Measurements from ENCODE around the gene NMBR. TPM values are rescaled to one million over a fixed set of nuclear protein-coding genes. Genes with fewer than 3 reads are reported as not detected.
A peak's percentile ranks its signal among the peaks of the same experiment; 100 is the strongest.
"Not testable (repeated sequence)": the region's sequence is repeated elsewhere in the genome, so short reads cannot be mapped to it uniquely, and the experiment has no call there.

Gene NMBR
- total and polyA plus RNA-seq, 9 donors, result 0.09 to 0.36 (median 0.15) TPM; not detected in 4

DNA sequence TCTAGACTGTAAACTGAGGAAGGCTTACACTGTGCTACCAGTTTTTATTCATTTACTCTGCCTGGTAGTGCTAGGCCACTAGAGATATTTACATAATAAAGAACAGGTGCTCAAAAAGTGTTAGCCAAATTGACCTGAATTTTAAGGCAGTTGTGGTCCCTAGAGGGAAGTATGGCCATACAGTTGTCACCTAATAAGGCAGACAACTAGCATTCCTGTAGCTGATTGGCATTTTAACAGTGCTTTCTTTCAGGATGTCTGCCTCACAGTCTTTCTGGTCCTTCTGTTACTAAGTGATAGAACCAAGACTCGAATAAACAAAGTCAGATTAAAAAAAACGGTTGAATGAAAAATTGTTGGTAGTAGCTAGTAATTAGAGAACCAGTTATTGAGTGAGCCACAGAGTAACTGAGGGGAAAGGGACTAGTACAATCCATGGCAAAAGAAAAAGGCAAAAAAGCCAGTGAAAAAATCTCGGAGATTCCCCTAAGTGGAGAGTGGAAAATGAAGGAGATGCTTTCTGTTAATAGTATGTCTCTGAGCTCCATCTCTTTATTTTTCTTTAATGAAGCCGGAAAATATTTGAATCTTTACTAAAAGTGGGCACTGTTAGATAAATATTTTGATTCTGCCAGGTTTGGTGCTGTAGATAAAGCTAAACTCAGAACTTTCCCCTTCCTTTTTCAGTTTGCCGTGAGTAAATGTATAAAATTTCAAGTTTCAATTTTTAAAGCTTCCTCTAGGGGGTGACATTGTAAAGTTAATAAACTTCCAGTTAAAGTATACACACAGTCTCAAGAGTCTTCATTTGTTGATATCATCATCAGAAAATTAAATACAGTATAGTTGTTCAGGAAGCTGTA is 9.2 kb upstream of the NMBR start:
- 60% methylated on average over 1 of the region's 5 CpGs for WGBS (ENCODE audit: insufficient coverage)
- Histone ChIP-seq H3K9me3 (replicated peaks; ENCODE audit: control insufficient read depth, low read depth, low read length) (no peaks in the 10 kb centered on the region), H3K4me1 (ENCODE audit: control insufficient read depth, insufficient read depth, low read length) (no peaks in the 10 kb centered on the region), H3K27ac (ENCODE audit: low read length) (no peak overlapping the region), H3K36me3 (ENCODE audit: control insufficient read depth, insufficient read depth, low read length) (no peaks in the 10 kb centered on the region), H3K4me3 (ENCODE audit: low read length) (no peak overlapping the region), H3K27me3 (ENCODE audit: control insufficient read depth, insufficient read depth, low read length) (no peaks in the 10 kb centered on the region)
- DNase-seq, result peak; percentile 60

DNA sequence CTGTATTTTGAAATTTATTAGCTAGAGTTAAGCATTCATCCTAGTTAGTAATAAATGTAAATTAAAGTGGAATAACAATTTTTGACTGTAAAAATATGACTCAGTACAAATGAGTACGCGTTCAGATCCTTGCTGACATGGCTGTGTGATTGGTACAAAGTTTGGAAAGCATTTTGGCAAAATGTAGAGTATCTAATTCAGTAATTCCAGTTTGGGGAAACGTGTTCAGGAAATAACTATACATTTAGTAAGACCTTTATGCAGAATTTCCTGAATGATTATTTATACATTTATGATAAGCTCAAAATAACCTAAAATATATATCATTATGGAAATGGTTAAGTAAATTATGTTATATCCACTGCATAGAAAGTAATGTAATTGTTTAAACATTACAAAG is 8.2 kb upstream of the NMBR start:
- no peak overlapping the region for H3K4me3 ChIP-seq (ENCODE audit: low read length)
- DNase-seq, result no peak
- no peaks in the 10 kb centered on the region for H3K4me1 ChIP-seq (ENCODE audit: control insufficient read depth, insufficient read depth, low read length)
- H3K36me3 ChIP-seq (ENCODE audit: control insufficient read depth, insufficient read depth, low read length), result peaks cover 3% of the 10 kb centered on the region
- WGBS (ENCODE audit: insufficient coverage), result no CpG with 5 or more reads among the region's 3 CpGs
- no peak overlapping the region for H3K27ac ChIP-seq (ENCODE audit: low read length)
- H3K9me3 ChIP-seq (replicated peaks; ENCODE audit: control insufficient read depth, low read depth, low read length), result no peaks in the 10 kb centered on the region
- H3K27me3 ChIP-seq (ENCODE audit: control insufficient read depth, insufficient read depth, low read length), result no peaks in the 10 kb centered on the region

DNA sequence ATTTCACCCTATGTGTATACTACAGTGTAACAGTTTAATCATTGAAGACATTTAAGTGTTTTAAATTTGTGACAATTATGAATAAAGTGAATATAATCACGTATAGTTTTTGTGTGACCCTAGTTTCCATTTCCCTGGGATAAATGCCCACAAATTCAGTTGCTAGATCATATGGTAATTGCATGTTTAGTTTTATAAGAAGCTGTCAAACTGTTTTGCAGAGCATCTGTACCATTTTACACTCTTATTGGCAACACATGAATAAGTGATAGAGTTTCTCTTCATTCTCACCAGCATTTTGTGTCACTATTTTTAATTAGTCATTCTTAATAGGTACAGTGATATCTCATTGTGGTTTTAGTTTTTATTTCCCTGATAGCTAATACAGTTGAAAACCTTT is 7.4 kb upstream of the NMBR start:
- H3K4me3 ChIP-seq (ENCODE audit: low read length), result no peak overlapping the region
- no peaks in the 10 kb centered on the region for H3K27me3 ChIP-seq (ENCODE audit: control insufficient read depth, insufficient read depth, low read length)
- H3K4me1 ChIP-seq (ENCODE audit: control insufficient read depth, insufficient read depth, low read length), result no peaks in the 10 kb centered on the region
- H3K9me3 ChIP-seq (replicated peaks; ENCODE audit: control insufficient read depth, low read depth, low read length), result no peaks in the 10 kb centered on the region
- DNase-seq, result no peak
- no CpG with 5 or more reads among the region's 1 CpG for WGBS (ENCODE audit: insufficient coverage)
- no peak overlapping the region for H3K27ac ChIP-seq (ENCODE audit: low read length)
- H3K36me3 ChIP-seq (ENCODE audit: control insufficient read depth, insufficient read depth, low read length), result peaks cover 3% of the 10 kb centered on the region

DNA sequence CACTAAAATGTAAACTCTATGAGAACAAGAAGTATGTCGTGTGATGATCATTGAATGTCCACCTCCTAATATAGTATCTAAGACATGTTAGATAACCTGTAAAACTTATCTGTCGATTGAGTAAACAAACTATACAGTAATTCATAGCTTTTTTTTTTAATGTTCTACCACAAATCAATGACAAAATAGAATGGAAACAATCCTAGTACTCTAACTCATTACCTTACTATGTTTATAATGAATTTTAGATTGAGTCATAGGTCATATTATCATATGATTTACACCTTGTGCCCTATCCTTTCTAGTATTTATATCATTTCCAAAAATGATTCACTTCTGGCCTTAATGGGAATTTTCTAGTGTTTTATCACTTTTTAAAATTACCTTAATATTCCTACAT is 6.3 kb upstream of the NMBR start:
- H3K27me3 ChIP-seq (ENCODE audit: control insufficient read depth, insufficient read depth, low read length), result no peaks in the 10 kb centered on the region
- DNase-seq, result no peak
- H3K4me3 ChIP-seq (ENCODE audit: low read length), result no peak overlapping the region
- peaks cover 3% of the 10 kb centered on the region for H3K36me3 ChIP-seq (ENCODE audit: control insufficient read depth, insufficient read depth, low read length)
- no CpG with 5 or more reads among the region's 2 CpGs for WGBS (ENCODE audit: insufficient coverage)
- no peaks in the 10 kb centered on the region for H3K9me3 ChIP-seq (replicated peaks; ENCODE audit: control insufficient read depth, low read depth, low read length)
- H3K4me1 ChIP-seq (ENCODE audit: control insufficient read depth, insufficient read depth, low read length), result peaks cover under 1% of the 10 kb centered on the region
- H3K27ac ChIP-seq (ENCODE audit: low read length), result no peak overlapping the region

DNA sequence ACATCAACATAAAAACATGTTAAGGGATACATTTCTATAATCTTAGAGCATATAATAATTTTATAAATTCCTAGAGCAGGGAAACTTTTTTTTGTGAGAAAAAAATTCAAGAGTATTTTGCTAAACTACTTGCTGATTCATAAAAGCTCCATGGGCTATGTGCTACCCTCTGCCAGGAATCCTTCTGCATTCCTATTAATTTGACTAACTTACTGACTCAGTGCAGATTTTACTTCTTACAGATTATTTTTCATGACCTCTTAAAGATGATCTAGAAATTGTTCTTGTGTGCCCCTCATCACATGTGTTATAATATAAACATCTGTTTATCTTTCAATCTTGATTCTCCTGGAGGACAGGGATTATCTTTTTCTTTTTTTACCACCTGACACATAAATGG is 5.8 kb upstream of the NMBR start:
- H3K9me3 ChIP-seq (replicated peaks; ENCODE audit: control insufficient read depth, low read depth, low read length), result no peaks in the 10 kb centered on the region
- no peak for DNase-seq
- H3K27ac ChIP-seq (ENCODE audit: low read length), result no peak overlapping the region
- no peaks in the 10 kb centered on the region for H3K27me3 ChIP-seq (ENCODE audit: control insufficient read depth, insufficient read depth, low read length)
- H3K4me3 ChIP-seq (ENCODE audit: low read length), result no peak overlapping the region
- H3K36me3 ChIP-seq (ENCODE audit: control insufficient read depth, insufficient read depth, low read length), result peaks cover 3% of the 10 kb centered on the region
- peaks cover 2% of the 10 kb centered on the region for H3K4me1 ChIP-seq (ENCODE audit: control insufficient read depth, insufficient read depth, low read length)

DNA sequence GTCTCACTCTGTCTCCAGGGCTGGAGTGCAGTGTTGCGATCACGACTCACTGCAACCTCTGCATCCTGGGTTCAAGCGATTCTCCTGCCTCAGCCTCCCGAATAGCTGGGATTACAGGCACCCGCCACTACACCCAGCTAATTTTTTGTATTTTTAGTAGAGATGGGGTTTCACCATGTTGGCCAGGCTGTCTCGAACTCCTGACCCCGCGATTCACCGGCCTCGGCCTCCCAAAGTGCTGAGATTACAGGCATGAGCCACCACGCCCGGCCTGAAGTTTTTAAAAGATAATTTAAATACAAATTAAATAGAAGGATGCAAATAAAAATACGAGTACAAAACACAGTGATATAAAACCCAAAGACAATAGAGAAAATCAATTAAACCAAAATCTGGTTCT is 5.4 kb downstream of the NMBR start:
- H3K27ac ChIP-seq (ENCODE audit: low read length); H3K4me3 ChIP-seq (ENCODE audit: low read length); H3K9me3 ChIP-seq (replicated peaks; ENCODE audit: control insufficient read depth, low read depth, low read length); DNase-seq; H3K4me1 ChIP-seq (ENCODE audit: control insufficient read depth, insufficient read depth, low read length); H3K36me3 ChIP-seq (ENCODE audit: control insufficient read depth, insufficient read depth, low read length); H3K27me3 ChIP-seq (ENCODE audit: control insufficient read depth, insufficient read depth, low read length): not testable (repeated sequence)
- 100% methylated on average over 1 of the region's 13 CpGs for WGBS (ENCODE audit: insufficient coverage)

DNA sequence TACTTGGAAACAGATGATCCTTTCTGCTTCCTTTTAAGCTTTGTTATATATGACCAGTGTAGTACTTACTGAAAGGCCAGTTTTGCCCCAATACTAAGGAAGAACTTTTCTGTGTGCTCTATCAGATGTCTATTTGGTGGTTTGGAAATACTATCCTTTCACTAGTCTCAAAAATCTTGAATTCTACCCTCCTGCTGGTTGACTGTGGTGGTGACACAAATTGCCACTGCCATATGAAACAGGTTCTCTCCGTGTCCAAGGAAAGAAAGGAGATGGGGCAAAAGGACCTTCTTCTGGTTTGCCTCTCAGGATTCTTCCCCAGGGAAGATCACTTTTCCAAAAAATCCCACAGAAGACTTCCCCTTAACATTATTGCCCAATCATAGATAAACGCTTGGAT is 8.0 kb downstream of the NMBR start:
- no peak overlapping the region for H3K27ac ChIP-seq (ENCODE audit: low read length)
- no peak for DNase-seq
- H3K4me3 ChIP-seq (ENCODE audit: low read length), result no peak overlapping the region
- no peaks in the 10 kb centered on the region for H3K36me3 ChIP-seq (ENCODE audit: control insufficient read depth, insufficient read depth, low read length)
- 0% methylated on average over 1 of the region's 2 CpGs for WGBS (ENCODE audit: insufficient coverage)
- no peaks in the 10 kb centered on the region for H3K9me3 ChIP-seq (replicated peaks; ENCODE audit: control insufficient read depth, low read depth, low read length)
- H3K27me3 ChIP-seq (ENCODE audit: control insufficient read depth, insufficient read depth, low read length), result no peaks in the 10 kb centered on the region
- H3K4me1 ChIP-seq (ENCODE audit: control insufficient read depth, insufficient read depth, low read length), result no peaks in the 10 kb centered on the region

DNA sequence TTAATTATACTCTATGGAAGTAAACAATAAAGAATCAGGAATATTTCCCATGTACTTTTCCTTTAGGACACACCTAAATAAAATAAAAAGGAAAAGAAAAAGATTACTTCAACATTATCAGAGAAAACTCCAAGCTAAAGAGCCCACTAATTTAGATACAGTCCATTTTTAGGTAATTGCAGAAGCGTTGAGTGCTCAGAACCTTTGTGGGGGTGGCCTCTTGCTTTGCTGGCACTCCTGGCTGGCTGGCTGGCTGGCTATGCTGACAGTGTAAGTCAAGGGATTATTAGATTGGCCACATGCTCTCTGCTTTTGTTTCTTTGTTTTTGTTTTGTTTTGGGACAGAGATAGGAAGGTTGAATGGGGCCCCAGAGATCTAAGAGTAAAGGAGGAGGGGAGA is 14.3 kb downstream of the NMBR start, which contains the start of gene GJE1:
Gene GJE1 (plus strand): TSS at position 301 of the 400 bp plus-strand sequence. CDS start 234 bp downstream, outside the sequence.
- Histone ChIP-seq H3K36me3 (ENCODE audit: control insufficient read depth, insufficient read depth, low read length) (no peaks in the 10 kb centered on the region), H3K27me3 (ENCODE audit: control insufficient read depth, insufficient read depth, low read length) (peaks cover 2% of the 10 kb centered on the region), H3K9me3 (replicated peaks; ENCODE audit: control insufficient read depth, low read depth, low read length) (no peaks in the 10 kb centered on the region), H3K4me3 (ENCODE audit: low read length) (no peak within 1 kb of the TSS), H3K4me1 (ENCODE audit: control insufficient read depth, insufficient read depth, low read length) (no peaks in the 10 kb centered on the region), H3K27ac (ENCODE audit: low read length) (no peak within 1 kb of the TSS)
- no CpG with 5 or more reads among the region's 1 CpG for WGBS (ENCODE audit: insufficient coverage)
- DNase-seq, result no peak

DNA sequence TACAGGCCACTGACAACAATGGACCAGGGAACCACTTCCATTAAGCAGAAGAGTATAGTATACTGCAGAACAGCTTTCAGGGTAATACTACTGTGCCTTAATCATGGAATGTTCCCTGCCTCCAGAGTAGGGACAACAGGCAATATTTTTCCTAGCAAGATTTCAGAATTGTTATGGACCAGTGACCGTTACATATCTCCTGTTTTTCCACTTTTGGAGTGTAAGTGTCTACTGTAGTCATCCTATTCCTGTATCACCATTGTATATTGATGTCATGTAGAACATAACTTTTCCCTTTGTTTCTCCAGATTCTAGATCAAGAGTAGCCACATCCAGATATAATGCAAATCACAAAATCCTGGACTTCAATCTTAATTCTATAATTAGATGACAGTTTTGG is 16.1 kb downstream of the NMBR start:
- H3K36me3 ChIP-seq (ENCODE audit: control insufficient read depth, insufficient read depth, low read length), result no peaks in the 10 kb centered on the region
- WGBS (ENCODE audit: insufficient coverage), result no CpG with 5 or more reads among the region's 1 CpG
- no peaks in the 10 kb centered on the region for H3K4me1 ChIP-seq (ENCODE audit: control insufficient read depth, insufficient read depth, low read length)
- H3K27me3 ChIP-seq (ENCODE audit: control insufficient read depth, insufficient read depth, low read length), result peaks cover 2% of the 10 kb centered on the region
- DNase-seq, result no peak
- no peak overlapping the region for H3K27ac ChIP-seq (ENCODE audit: low read length)
- H3K4me3 ChIP-seq (ENCODE audit: low read length), result no peak overlapping the region
- H3K9me3 ChIP-seq (replicated peaks; ENCODE audit: control insufficient read depth, low read depth, low read length), result no peaks in the 10 kb centered on the region

DNA sequence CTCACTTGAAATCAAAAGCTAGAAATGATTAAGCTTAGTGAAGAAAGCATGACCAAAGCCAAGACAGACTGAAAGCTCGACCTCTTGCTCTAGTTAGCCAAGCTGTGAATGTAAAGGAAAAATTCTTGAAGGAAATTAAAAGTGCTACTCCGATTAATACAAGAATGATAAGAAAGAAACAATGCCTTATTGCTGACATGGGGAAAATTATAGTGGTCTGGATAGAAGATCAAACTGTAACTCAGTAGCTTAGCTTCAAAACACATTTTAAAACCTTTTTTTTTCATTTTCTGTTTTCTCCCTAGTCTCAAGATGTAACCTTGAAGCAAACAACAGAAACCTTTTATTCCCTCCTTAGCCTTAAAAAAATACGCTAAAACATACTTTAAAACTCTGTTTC is 25.6 kb downstream of the NMBR start:
- H3K4me1 ChIP-seq (ENCODE audit: control insufficient read depth, insufficient read depth, low read length), result no peaks in the 10 kb centered on the region
- no peaks in the 10 kb centered on the region for H3K27me3 ChIP-seq (ENCODE audit: control insufficient read depth, insufficient read depth, low read length)
- no peak overlapping the region for H3K4me3 ChIP-seq (ENCODE audit: low read length)
- H3K9me3 ChIP-seq (replicated peaks; ENCODE audit: control insufficient read depth, low read depth, low read length), result no peaks in the 10 kb centered on the region
- DNase-seq, result no peak
- no CpG with 5 or more reads among the region's 3 CpGs for WGBS (ENCODE audit: insufficient coverage)
- H3K27ac ChIP-seq (ENCODE audit: low read length), result no peak overlapping the region
- no peaks in the 10 kb centered on the region for H3K36me3 ChIP-seq (ENCODE audit: control insufficient read depth, insufficient read depth, low read length)

DNA sequence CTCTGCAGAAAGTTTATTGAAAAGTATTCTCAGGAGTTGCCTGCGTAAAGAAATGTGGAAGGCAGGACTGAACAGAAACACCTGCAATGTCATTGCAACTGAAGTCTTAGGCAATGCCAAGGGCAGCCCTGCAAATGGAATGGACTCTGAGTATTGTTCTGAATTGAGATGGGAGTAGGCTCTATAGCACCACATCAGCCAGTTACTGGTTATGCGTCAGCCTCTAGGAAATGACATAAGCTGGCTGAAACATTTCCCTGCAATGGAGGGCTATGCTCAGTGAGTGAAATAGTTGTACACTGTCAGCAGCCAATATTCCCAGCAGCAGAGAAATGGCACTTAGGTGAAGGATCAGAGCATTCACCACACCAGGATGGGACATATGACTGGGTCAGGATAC is 28.0 kb downstream of the NMBR start:
- Histone ChIP-seq H3K27ac (ENCODE audit: low read length) (no peak overlapping the region), H3K4me1 (ENCODE audit: control insufficient read depth, insufficient read depth, low read length) (no peaks in the 10 kb centered on the region), H3K36me3 (ENCODE audit: control insufficient read depth, insufficient read depth, low read length) (no peaks in the 10 kb centered on the region), H3K4me3 (ENCODE audit: low read length) (no peak overlapping the region), H3K9me3 (replicated peaks; ENCODE audit: control insufficient read depth, low read depth, low read length) (no peaks in the 10 kb centered on the region), H3K27me3 (ENCODE audit: control insufficient read depth, insufficient read depth, low read length) (no peaks in the 10 kb centered on the region)
- WGBS (ENCODE audit: insufficient coverage), result 80% methylated on average over 1 of the region's 2 CpGs
- DNase-seq, result no peak

Measured in muscle of leg (tissue), 11 donors.